ENCODE results near the gene OR52B4.
"Not testable (repeated sequence)": the region's sequence is repeated elsewhere in the genome, so short reads cannot be mapped to it uniquely, and the experiment has no call there.

OR52B4 gene

DNA sequence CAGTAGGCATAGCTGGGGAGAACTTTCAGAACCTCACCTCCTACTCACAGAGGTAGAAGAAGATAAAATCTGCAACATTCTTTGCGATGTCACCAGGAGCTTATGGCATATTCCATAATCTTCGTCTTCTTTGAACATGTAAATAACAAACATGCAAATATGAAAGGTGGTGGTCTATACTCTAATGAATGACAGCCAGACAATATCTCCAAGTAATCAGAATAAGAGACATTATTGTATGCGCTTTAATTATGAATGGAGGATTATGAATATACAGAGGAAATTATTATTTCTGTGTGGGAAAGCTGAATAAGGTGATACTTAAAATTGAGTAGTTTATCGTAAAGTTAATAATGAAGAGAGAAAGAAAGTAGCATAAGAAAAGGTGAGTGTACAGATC is at the start of gene OR52B4:
TSS of gene OR52B4 (minus strand) at position 101 of the 400 bp plus-strand sequence. CDS start at position 10, 91 bp downstream.
- no peak within 1 kb of the TSS for H3K27ac ChIP-seq (ENCODE audit: low read length)
- no peaks in the 10 kb centered on the region for H3K27me3 ChIP-seq (ENCODE audit: insufficient read depth, low read length)
- H3K4me3 ChIP-seq (ENCODE audit: low read length): no peak within 1 kb of the TSS
- H3K9ac ChIP-seq (ENCODE audit: low read depth, low read length): no peak within 1 kb of the TSS
- H3K36me3 ChIP-seq (ENCODE audit: insufficient read depth, low read depth, low read length): no peaks in the 10 kb centered on the region
- H3K9me3 ChIP-seq (ENCODE audit: insufficient read depth, low read depth, low read length): no peaks in the 10 kb centered on the region
- no peaks in the 10 kb centered on the region for H3K4me1 ChIP-seq (ENCODE audit: insufficient read depth, low read length)

DNA sequence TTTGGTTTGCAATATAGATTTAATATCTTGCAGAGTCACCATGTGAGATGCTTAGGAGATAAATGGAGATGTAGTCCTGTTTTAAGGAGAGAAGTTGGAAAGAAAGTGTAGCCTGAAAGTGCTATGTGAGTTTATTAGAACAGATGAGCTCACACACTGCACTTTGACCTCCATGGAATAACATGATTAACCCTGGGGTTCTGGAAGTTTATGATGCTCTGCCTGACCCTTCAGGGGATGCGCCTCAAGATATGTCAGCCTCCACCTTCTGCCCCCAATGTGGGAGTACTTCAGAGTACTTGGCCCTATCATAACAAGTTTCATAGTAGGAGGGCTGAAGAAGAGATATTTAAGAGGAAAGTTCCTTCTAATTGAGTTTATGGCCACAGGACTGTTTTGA is 48.6 kb upstream of the OR52B4 start:
- Histone ChIP-seq H3K9ac (ENCODE audit: low read depth, low read length) (no peak overlapping the region), H3K27ac (ENCODE audit: low read length) (no peak overlapping the region), H3K9me3 (ENCODE audit: insufficient read depth, low read depth, low read length) (no peaks in the 10 kb centered on the region), H3K27me3 (ENCODE audit: insufficient read depth, low read length) (no peaks in the 10 kb centered on the region), H3K36me3 (ENCODE audit: insufficient read depth, low read depth, low read length) (no peaks in the 10 kb centered on the region), H3K4me3 (ENCODE audit: low read length) (no peak overlapping the region), H3K4me1 (ENCODE audit: insufficient read depth, low read length) (no peaks in the 10 kb centered on the region)

DNA sequence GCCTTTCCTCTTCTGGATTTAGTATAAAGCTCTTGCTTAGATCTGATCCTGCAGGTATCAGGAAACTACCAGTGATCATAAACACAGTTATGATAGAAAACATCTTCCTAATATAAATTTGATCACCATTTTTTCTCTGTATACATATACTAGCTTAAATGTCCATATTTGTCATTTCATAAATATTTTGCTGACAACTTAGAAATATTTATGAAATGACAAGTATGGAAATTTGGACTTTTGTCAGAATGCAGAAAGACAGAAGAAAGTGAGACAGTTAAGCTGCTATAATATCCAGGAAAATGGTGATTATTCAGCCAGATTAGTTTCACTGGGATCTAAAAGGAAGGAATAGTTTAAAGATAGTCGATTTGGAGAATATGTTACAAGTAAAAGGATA is 48.1 kb upstream of the OR52B4 start:
- no peaks in the 10 kb centered on the region for H3K4me1 ChIP-seq (ENCODE audit: insufficient read depth, low read length)
- no peaks in the 10 kb centered on the region for H3K36me3 ChIP-seq (ENCODE audit: insufficient read depth, low read depth, low read length)
- H3K9ac ChIP-seq (ENCODE audit: low read depth, low read length): no peak overlapping the region
- H3K4me3 ChIP-seq (ENCODE audit: low read length): no peak overlapping the region
- H3K27me3 ChIP-seq (ENCODE audit: insufficient read depth, low read length): no peaks in the 10 kb centered on the region
- no peak overlapping the region for H3K27ac ChIP-seq (ENCODE audit: low read length)
- no peaks in the 10 kb centered on the region for H3K9me3 ChIP-seq (ENCODE audit: insufficient read depth, low read depth, low read length)

DNA sequence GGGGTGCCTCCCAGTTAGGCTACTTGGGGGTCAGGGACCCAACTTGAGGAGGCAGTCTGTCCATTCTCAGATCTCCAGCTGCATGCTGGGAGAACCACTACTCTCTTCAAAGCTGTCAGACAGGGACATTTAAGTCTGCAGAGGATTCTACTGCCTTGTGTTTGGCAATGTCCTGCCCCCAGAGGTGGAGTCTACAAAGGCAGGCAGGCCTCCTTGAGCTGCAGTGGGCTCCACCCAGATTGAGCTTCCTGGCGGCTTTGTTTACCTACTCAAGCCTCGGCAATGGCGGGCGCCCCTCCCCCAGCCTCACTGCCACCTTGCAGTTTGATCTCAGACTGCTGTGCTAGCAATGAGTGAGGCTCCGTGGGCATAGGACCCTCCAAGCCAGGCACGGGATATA is 38.0 kb upstream of the OR52B4 start:
- not testable (repeated sequence) for H3K27ac ChIP-seq (ENCODE audit: low read length); H3K4me1 ChIP-seq (ENCODE audit: insufficient read depth, low read length); H3K9me3 ChIP-seq (ENCODE audit: insufficient read depth, low read depth, low read length); H3K4me3 ChIP-seq (ENCODE audit: low read length); H3K9ac ChIP-seq (ENCODE audit: low read depth, low read length); H3K27me3 ChIP-seq (ENCODE audit: insufficient read depth, low read length); H3K36me3 ChIP-seq (ENCODE audit: insufficient read depth, low read depth, low read length)

DNA sequence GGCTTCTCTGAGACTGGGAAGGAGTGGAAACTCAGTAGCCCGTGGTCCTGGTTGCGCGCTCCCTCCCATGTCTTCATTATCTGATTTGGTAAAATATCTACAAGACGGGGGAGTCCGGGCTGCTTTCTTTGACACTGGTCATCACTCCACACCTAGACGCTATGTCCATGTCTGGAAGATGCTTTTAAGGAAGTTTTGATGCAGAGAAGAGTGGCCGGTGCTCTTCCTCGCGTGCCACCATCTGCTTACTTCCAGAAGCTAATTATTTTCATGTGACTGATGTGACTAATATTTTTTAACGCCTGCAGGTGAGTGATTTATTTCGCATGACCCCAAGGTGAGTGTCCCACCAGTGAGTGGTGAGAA is 25.7 kb upstream of the OR52B4 start:
- Histone ChIP-seq H3K4me3 (ENCODE audit: low read length) (peak overlapping the region; percentile 88), H3K36me3 (ENCODE audit: insufficient read depth, low read depth, low read length) (peaks cover 11% of the 10 kb centered on the region), H3K27me3 (ENCODE audit: insufficient read depth, low read length) (no peaks in the 10 kb centered on the region), H3K4me1 (ENCODE audit: insufficient read depth, low read length) (no peaks in the 10 kb centered on the region), H3K9ac (ENCODE audit: low read depth, low read length) (peak overlapping the region; percentile 68; the same call in 1 of the 2 replicates), H3K9me3 (ENCODE audit: insufficient read depth, low read depth, low read length) (no peaks in the 10 kb centered on the region), H3K27ac (ENCODE audit: low read length) (no peak overlapping the region)

DNA sequence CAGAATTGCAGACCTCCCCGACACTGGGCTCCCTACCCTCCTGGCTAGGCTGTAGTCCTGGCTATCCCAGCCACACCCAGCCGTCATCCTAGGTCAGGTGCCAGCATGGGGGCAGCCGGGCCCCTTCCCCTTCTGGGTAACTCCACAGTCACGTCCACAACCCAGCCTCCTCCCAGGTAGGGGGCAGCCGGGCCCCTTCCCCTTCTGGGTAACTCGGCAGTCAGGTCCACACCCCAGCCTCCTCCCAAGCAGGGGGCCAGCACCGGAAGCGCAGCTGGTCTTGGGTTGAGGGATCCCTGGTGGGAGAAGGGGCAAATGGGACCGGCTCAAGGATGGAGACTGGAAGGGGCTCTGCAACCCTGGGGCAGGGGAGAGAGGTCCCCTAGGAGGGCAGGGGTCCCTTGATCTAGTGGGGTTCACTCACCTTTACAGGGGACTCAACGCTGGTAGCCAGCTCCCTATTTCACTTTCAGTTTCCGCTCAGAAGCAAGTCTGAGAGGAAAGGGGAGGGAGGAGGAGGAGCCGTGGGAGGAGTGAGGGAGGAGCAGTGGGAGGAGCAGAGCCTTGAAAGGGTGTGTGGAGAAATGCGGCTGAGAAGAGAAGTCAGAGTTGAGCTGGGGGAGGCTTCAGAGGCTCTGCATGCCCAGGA is 25.1 kb upstream of the OR52B4 start, which contains the start of gene TRIM21:
TSS of gene TRIM21 (minus strand) at position 494 of the 649 bp plus-strand sequence. CDS start 3,293 bp downstream, outside the sequence.
- H3K9ac ChIP-seq (ENCODE audit: low read depth, low read length): peak within 1 kb of the TSS; percentile 68; the same call in 1 of the 2 replicates
- H3K4me1 ChIP-seq (ENCODE audit: insufficient read depth, low read length): no peaks in the 10 kb centered on the region
- H3K27ac ChIP-seq (ENCODE audit: low read length): peak within 1 kb of the TSS; percentile 48
- H3K36me3 ChIP-seq (ENCODE audit: insufficient read depth, low read depth, low read length): peaks cover 16% of the 10 kb centered on the region
- H3K9me3 ChIP-seq (ENCODE audit: insufficient read depth, low read depth, low read length): no peaks in the 10 kb centered on the region
- peak within 1 kb of the TSS; percentile 88 for H3K4me3 ChIP-seq (ENCODE audit: low read length)
- H3K27me3 ChIP-seq (ENCODE audit: insufficient read depth, low read length): no peaks in the 10 kb centered on the region

DNA sequence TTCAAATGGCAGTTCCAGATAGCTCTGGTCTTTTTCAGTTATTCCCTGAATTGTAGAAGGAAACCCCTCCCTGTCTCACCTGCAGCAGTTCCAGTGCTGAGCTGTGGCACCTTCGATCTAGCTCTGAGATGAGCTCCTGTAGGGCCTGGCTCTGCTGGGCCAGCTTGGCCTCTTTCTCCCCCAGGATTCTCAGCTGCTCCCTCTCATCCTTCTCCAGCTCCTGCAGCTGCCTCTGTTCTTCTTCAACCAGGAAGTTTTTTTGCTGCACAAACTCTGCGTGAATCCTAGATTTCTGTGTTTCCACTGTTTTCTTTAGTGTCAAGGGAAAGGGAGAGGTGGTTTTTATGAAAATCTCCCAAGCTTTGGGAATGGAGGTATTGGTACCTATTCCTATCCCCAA is 20.0 kb upstream of the OR52B4 start:
- Histone ChIP-seq H3K9ac (ENCODE audit: low read depth, low read length) (no peak overlapping the region), H3K4me3 (ENCODE audit: low read length) (no peak overlapping the region), H3K9me3 (ENCODE audit: insufficient read depth, low read depth, low read length) (no peaks in the 10 kb centered on the region), H3K27ac (ENCODE audit: low read length) (no peak overlapping the region), H3K4me1 (ENCODE audit: insufficient read depth, low read length) (no peaks in the 10 kb centered on the region), H3K27me3 (ENCODE audit: insufficient read depth, low read length) (no peaks in the 10 kb centered on the region), H3K36me3 (ENCODE audit: insufficient read depth, low read depth, low read length) (peaks cover 38% of the 10 kb centered on the region)

DNA sequence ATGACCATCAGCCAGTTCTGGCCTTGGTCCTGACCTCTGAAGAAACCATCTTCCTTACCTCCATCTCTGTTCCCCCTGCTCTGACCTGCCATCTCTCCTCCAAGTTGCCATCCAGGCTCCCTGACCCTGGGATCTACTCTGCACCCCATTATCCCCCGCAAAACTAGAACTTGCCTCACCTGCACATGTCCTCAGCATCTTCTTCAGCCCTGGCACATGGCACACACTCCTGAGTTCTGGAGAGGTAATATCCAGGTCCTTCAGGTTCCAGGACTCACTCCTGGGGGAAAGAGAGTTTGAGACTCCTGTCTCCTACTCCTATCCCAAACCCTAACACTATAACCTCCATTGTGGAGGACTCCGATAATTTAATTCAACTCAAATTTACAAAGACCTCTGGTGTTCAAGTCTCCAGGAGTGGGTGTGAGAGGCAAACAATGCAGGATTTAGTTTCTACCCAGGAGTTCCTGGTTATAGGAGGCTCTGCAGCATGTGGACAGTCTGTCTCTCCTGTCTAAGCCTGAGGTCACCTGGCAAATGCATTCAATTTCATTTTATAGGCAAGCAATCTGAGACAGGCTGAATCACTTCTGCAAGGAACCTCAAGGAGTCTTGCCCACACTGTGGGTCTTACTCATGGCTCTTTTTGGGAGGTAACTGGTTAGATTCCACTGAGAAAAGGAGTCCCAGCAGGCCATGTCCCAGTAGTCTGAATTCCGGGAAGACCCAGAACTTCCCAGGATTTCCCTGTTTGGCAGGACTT is 18.0 kb upstream of the OR52B4 start:
- H3K9ac ChIP-seq (ENCODE audit: low read depth, low read length): no peak overlapping the region
- H3K4me1 ChIP-seq (ENCODE audit: insufficient read depth, low read length): no peaks in the 10 kb centered on the region
- no peaks in the 10 kb centered on the region for H3K27me3 ChIP-seq (ENCODE audit: insufficient read depth, low read length)
- H3K4me3 ChIP-seq (ENCODE audit: low read length): no peak overlapping the region
- no peaks in the 10 kb centered on the region for H3K9me3 ChIP-seq (ENCODE audit: insufficient read depth, low read depth, low read length)
- peaks cover 38% of the 10 kb centered on the region for H3K36me3 ChIP-seq (ENCODE audit: insufficient read depth, low read depth, low read length)
- H3K27ac ChIP-seq (ENCODE audit: low read length): no peak overlapping the region

DNA sequence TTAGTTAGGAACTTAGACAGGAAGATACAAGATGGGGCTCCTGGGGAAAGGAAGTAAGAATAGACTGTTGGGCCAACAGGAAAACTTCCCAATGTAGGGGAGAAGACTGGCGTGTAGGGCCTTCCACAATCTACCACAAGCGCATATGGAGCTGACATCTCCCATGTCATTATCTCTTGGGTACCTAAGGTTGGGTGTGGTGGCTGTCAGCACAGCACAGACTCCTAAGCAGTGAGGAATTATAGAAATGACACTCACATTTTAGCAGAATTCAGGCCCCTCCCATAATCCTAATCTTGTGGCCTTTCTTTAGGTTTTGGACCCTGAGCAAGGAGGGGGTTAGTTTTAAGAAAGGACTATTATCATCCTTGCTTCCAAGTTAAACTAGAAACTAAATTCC is 13.7 kb upstream of the OR52B4 start:
- Histone ChIP-seq H3K9me3 (ENCODE audit: insufficient read depth, low read depth, low read length) (no peaks in the 10 kb centered on the region), H3K4me1 (ENCODE audit: insufficient read depth, low read length) (no peaks in the 10 kb centered on the region), H3K36me3 (ENCODE audit: insufficient read depth, low read depth, low read length) (peaks cover 9% of the 10 kb centered on the region; the same call in 1 of the 2 replicates), H3K4me3 (ENCODE audit: low read length) (no peak overlapping the region), H3K27ac (ENCODE audit: low read length) (no peak overlapping the region), H3K9ac (ENCODE audit: low read depth, low read length) (no peak overlapping the region), H3K27me3 (ENCODE audit: insufficient read depth, low read length) (no peaks in the 10 kb centered on the region)

DNA sequence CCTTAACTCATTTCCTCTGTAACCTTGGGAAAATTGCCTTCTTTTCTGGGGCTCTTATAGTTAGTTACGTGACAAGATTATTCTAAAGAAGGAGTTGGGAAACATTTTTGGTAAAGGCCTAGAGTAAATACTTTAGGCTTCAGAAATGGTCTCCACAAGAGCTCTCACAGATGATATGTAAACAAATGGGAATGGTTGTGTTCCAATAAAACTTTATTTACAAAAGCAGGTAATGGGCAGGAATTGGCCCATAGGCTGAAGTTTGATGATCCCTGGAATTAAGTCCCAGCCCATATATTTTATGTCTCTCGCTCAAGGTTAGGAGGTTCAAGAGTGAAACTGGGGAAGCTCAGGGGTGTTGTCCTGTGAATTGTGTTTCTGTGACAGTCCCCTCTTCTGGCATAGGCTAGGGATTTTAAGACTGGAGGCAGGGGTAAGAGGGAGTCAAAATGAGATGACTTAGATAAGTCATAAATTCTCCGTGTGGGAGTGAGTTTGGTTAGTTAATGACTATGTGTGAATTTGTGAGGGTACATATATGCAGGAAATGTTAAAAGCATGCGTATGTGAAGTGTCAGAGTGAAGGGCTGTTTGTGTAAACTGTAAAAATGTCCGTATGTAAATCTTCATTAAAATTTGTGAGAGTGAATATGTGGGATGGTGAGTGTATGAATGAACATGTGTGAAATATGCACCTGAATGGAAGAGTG is 7.4 kb upstream of the OR52B4 start:
- no peaks in the 10 kb centered on the region for H3K9me3 ChIP-seq (ENCODE audit: insufficient read depth, low read depth, low read length)
- H3K27ac ChIP-seq (ENCODE audit: low read length): no peak overlapping the region
- no peaks in the 10 kb centered on the region for H3K36me3 ChIP-seq (ENCODE audit: insufficient read depth, low read depth, low read length)
- H3K27me3 ChIP-seq (ENCODE audit: insufficient read depth, low read length): no peaks in the 10 kb centered on the region
- H3K4me3 ChIP-seq (ENCODE audit: low read length): no peak overlapping the region
- H3K9ac ChIP-seq (ENCODE audit: low read depth, low read length): no peak overlapping the region
- no peaks in the 10 kb centered on the region for H3K4me1 ChIP-seq (ENCODE audit: insufficient read depth, low read length)

DNA sequence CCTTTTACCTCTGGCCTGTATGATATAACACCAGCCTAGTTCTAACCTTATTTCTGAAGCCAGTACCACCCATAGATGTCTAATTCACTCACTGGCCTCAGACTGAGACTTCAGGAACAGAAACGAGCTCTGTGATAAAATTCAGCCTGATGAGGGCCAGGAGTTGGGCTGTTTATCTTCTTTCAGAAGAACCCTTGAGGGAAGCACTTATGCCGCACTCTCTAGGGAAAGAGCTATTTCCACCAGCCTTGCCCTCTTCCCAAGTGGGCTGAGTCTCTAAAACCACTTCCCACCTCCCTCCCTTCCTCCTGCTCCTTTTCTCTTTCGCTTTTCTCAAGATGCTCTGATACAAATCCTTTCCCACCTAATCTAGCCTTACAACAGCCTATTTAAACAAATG is 2.0 kb upstream of the OR52B4 start:
- Histone ChIP-seq H3K4me1 (ENCODE audit: insufficient read depth, low read length) (no peaks in the 10 kb centered on the region), H3K27ac (ENCODE audit: low read length) (no peak overlapping the region), H3K9ac (ENCODE audit: low read depth, low read length) (no peak overlapping the region), H3K27me3 (ENCODE audit: insufficient read depth, low read length) (no peaks in the 10 kb centered on the region), H3K36me3 (ENCODE audit: insufficient read depth, low read depth, low read length) (no peaks in the 10 kb centered on the region), H3K9me3 (ENCODE audit: insufficient read depth, low read depth, low read length) (no peaks in the 10 kb centered on the region), H3K4me3 (ENCODE audit: low read length) (no peak overlapping the region)

DNA sequence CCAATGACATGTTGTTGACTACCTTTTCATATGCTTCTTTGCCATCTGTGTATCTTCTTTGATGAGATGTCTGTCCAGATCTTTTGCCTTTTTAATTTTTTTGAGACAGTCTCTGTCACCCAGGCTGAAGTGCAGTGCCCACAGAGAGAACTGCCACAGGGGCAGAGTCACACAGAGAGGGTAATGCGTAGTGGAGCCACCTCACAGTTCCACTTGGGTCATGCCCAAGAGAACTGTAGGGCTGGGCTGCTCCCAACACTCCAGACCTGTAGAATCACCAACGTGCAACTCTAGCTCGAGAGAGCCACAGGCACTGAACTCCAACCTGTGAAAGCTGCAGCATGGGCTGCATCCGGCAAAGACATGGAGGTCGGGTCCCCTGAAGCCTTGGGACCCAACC is 20.0 kb downstream of the OR52B4 start:
- not testable (repeated sequence) for H3K27me3 ChIP-seq (ENCODE audit: insufficient read depth, low read length); H3K27ac ChIP-seq (ENCODE audit: low read length); H3K9ac ChIP-seq (ENCODE audit: low read depth, low read length); H3K4me3 ChIP-seq (ENCODE audit: low read length); H3K9me3 ChIP-seq (ENCODE audit: insufficient read depth, low read depth, low read length); H3K4me1 ChIP-seq (ENCODE audit: insufficient read depth, low read length); H3K36me3 ChIP-seq (ENCODE audit: insufficient read depth, low read depth, low read length)

Measured in iPS-20b (cell line).